HCT116 (cell line): Measurements from ENCODE around the gene UMOD.

Source experiments
- EZH2 ChIP-seq: fragments of 200-600 bp; sonication (generic); IDR thresholded peaks from 2 replicates; pipeline ENCODE4 v1.6.1; 2017; ENCODE audit warnings: antibody characterized with exemption, mixed run types
- SIN3A ChIP-seq: IDR thresholded peaks from 2 replicates; pipeline ENCODE4 v1.6.1; 2012; ENCODE audit warnings: low read depth
- TCF7L2 ChIP-seq: IDR thresholded peaks from 2 replicates; pipeline ENCODE4 v1.7.0; 2011; ENCODE audit warnings: borderline replicate concordance, inconsistent platforms; ENCODE audit not compliant: insufficient read depth, insufficient read length; ENCODE audit errors: extremely low read depth
- YY1 ChIP-seq: IDR thresholded peaks from 2 replicates; pipeline ENCODE4 v1.6.1; 2011; ENCODE audit warnings: low read length, low read depth, moderate library complexity, mild to moderate bottlenecking; ENCODE audit not compliant: insufficient replicate concordance; ENCODE audit errors: extremely low read depth
- TF ChIP-seq, protein P1 (sequence below), 3 experiments: fragments of 200-600 bp in 1 of 3; sonication (generic) in 1 of 3; IDR thresholded peaks in 2 of 3; conservative IDR thresholded peaks in 1 of 3; 2 replicates each; pipeline ENCODE4 v1.5.1; 2012 to 2017; ENCODE audit warnings: low read depth in 2 of 3, low read length in 2 of 3, antibody characterized with exemption in 1 of 3, borderline replicate concordance in 1 of 3, control low read depth in 1 of 3, mild to moderate bottlenecking in 1 of 3, mixed read lengths in 1 of 3, mixed run types in 1 of 3, moderate library complexity in 1 of 3; ENCODE audit not compliant: insufficient read depth in 1 of 3

DNA sequence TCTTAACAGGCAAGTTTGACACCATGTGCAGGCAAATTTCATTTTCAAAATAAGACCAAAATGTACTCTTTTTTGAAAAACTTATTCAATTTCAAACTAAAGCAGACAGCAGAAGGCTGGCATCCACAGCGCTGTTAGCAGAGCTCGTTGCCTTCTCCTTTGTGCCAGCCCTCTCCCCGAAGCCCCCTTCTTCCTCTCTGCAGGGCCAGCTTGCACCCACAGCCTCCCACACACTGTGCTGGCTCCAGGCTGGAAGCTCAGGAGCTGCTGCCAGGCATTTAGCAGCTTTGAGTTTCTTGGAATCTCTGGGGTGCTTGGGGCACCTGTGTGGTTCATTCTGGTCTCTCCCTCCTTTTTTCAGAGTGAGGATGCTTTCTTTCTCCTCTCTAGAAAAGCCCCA is 62.9 kb downstream of the UMOD start:
- TF ChIP-seq EZH2 (no peak), SIN3A (no peak), YY1 (no peak), TCF7L2 (no peak)
- TF ChIP-seq, protein P1, sequence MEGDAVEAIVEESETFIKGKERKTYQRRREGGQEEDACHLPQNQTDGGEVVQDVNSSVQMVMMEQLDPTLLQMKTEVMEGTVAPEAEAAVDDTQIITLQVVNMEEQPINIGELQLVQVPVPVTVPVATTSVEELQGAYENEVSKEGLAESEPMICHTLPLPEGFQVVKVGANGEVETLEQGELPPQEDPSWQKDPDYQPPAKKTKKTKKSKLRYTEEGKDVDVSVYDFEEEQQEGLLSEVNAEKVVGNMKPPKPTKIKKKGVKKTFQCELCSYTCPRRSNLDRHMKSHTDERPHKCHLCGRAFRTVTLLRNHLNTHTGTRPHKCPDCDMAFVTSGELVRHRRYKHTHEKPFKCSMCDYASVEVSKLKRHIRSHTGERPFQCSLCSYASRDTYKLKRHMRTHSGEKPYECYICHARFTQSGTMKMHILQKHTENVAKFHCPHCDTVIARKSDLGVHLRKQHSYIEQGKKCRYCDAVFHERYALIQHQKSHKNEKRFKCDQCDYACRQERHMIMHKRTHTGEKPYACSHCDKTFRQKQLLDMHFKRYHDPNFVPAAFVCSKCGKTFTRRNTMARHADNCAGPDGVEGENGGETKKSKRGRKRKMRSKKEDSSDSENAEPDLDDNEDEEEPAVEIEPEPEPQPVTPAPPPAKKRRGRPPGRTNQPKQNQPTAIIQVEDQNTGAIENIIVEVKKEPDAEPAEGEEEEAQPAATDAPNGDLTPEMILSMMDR (IDR thresholded peaks at IDR 0.05 in 2 of 3, conservative IDR thresholded peaks at IDR 0.05 in 1 of 3; ENCODE audit: borderline replicate concordance in 1 of 3, insufficient read depth in 1 of 3, low read depth in 2 of 3, low read length in 2 of 3) = no peak
